ENCODE results near the gene ACOT2. TPM values are rescaled to one million over a fixed set of nuclear protein-coding genes. Genes with fewer than 3 reads are reported as not detected.

ACOT2 gene
- total and polyA plus RNA-seq, 7 donors: 31.2 to 153 (median 65.4) TPM

GRCh38 chr14:73599499-73599898 is 30.5 kb downstream of the ACOT2 start:
- DNase-seq (no peak), ATAC-seq (no peak)
- intact Hi-C loops (cut with DNase I): no loop called here
- Histone ChIP-seq H3K9me3 (no peaks in the 10 kb centered on the region), H3K27me3 (ENCODE audit: insufficient read depth in 3 of 3, low read length in 2 of 3) (no peaks in the 10 kb centered on the region), H3K36me3 (ENCODE audit: insufficient read depth in 1 of 2, low read depth in 1 of 2) (no peaks in the 10 kb centered on the region), H3K27ac (no peak overlapping the region), H3K4me3 (no peak overlapping the region), H3K4me1 (no peaks in the 10 kb centered on the region)
- no peak for TF ChIP-seq CTCF (IDR thresholded peaks at IDR 0.05)

GRCh38 chr14:73602994-73603393 is 34.0 kb downstream of the ACOT2 start:
- H3K27me3 ChIP-seq (ENCODE audit: insufficient read depth in 3 of 3, low read length in 2 of 3): no peaks in the 10 kb centered on the region
- DNase-seq: no peak
- H3K4me3 ChIP-seq: no peak overlapping the region
- TF ChIP-seq CTCF (IDR thresholded peaks at IDR 0.05): no peak
- H3K4me1 ChIP-seq: no peaks in the 10 kb centered on the region
- no peak overlapping the region for H3K27ac ChIP-seq
- no peak for ATAC-seq
- H3K9me3 ChIP-seq: no peaks in the 10 kb centered on the region
- no peaks in the 10 kb centered on the region for H3K36me3 ChIP-seq (ENCODE audit: insufficient read depth in 1 of 2, low read depth in 1 of 2)
- 81 to 85% (median 82%) methylated on average over 3 of the region's 3 CpGs for WGBS, 3 donors
- intact Hi-C loops (cut with DNase I): no loop called here

- no peak for DNase-seq
- 89 to 94% (median 92%) methylated on average over 3 of the region's 3 CpGs for WGBS, 3 donors
- no peak for TF ChIP-seq CTCF (IDR thresholded peaks at IDR 0.05)
- H3K27ac ChIP-seq: no peak overlapping the region
- no peaks in the 10 kb centered on the region for H3K36me3 ChIP-seq (ENCODE audit: insufficient read depth in 1 of 2, low read depth in 1 of 2)
- intact Hi-C loops (cut with DNase I): no loop called here
- no peaks in the 10 kb centered on the region for H3K27me3 ChIP-seq (ENCODE audit: insufficient read depth in 3 of 3, low read length in 2 of 3)
- H3K4me1 ChIP-seq: no peaks in the 10 kb centered on the region
- H3K4me3 ChIP-seq: no peak overlapping the region
- ATAC-seq: no peak
- no peaks in the 10 kb centered on the region for H3K9me3 ChIP-seq
These were observed 37.3 kb downstream of the ACOT2 start for GRCh38 chr14:73606271-73606670.

- Histone ChIP-seq H3K36me3 (ENCODE audit: insufficient read depth in 1 of 2, low read depth in 1 of 2) (no peaks in the 10 kb centered on the region), H3K4me1 (no peaks in the 10 kb centered on the region), H3K27me3 (ENCODE audit: insufficient read depth in 3 of 3, low read length in 2 of 3) (no peaks in the 10 kb centered on the region), H3K4me3 (no peak overlapping the region), H3K9me3 (no peaks in the 10 kb centered on the region), H3K27ac (no peak overlapping the region)
- 89 to 93% (median 92%) methylated on average over 1 of the region's 1 CpG for WGBS, 3 donors
- no peak for DNase-seq
- TF ChIP-seq CTCF (IDR thresholded peaks at IDR 0.05): no peak
- intact Hi-C loops (cut with DNase I): no loop called here
- ATAC-seq: no peak
These were observed 38.2 kb downstream of the ACOT2 start for GRCh38 chr14:73607241-73607640.

GRCh38 chr14:73610687-73611086 is 41.7 kb downstream of the ACOT2 start:
- intact Hi-C loops (cut with DNase I): loop anchor here in 1 of 2 donors (5.0 kb wide), 2 partner anchors 43 to 118 kb away; partner anchors contain the start of genes ACOT2 and RIOX1
- 18 to 48% (median 30%) methylated on average over 2 of the region's 2 CpGs for WGBS, 3 donors

More at GRCh38 chr14:73610687-73611086, 41.7 kb downstream of the ACOT2 start:
- no peak for TF ChIP-seq CTCF (IDR thresholded peaks at IDR 0.05)
- H3K9me3 ChIP-seq: no peaks in the 10 kb centered on the region
- ATAC-seq: no peak
- H3K36me3 ChIP-seq (ENCODE audit: insufficient read depth in 1 of 2, low read depth in 1 of 2): no peaks in the 10 kb centered on the region
- H3K27ac ChIP-seq: no peak overlapping the region
- DNase-seq: no peak
- H3K4me3 ChIP-seq: no peak overlapping the region
- no peaks in the 10 kb centered on the region for H3K4me1 ChIP-seq
- no peaks in the 10 kb centered on the region for H3K27me3 ChIP-seq (ENCODE audit: insufficient read depth in 3 of 3, low read length in 2 of 3)

Data from psoas muscle (tissue), 8 donors.